HL-60 (cell line): ENCODE measurements around the gene CHRDL2.

Source experiments
- CTCF ChIP-seq: IDR thresholded peaks from one replicate; pipeline ENCODE4 v1.5.1; 2011; ENCODE audit warnings: low read length, control low read depth, inconsistent platforms; ENCODE audit not compliant: insufficient read depth
- POLR2AphosphoS5 ChIP-seq: IDR thresholded peaks from 2 replicates; pipeline ENCODE4 v1.6.1; 2012; ENCODE audit warnings: low read depth
- SPI1 ChIP-seq: IDR thresholded peaks from 2 replicates; pipeline ENCODE4 v1.6.1; 2012; ENCODE audit warnings: low read depth, mild to moderate bottlenecking, borderline replicate concordance
- TF ChIP-seq, protein P1 (sequence below): IDR thresholded peaks from 2 replicates; pipeline ENCODE4 v1.6.1; 2012; ENCODE audit warnings: low read depth; ENCODE audit not compliant: insufficient replicate concordance

GRCh38 chr11:74699615-74700396, 31.4 kb downstream of the CHRDL2 start:
- TF ChIP-seq CTCF = no peak
- TF ChIP-seq SPI1 = no peak
- TF ChIP-seq, protein P1, sequence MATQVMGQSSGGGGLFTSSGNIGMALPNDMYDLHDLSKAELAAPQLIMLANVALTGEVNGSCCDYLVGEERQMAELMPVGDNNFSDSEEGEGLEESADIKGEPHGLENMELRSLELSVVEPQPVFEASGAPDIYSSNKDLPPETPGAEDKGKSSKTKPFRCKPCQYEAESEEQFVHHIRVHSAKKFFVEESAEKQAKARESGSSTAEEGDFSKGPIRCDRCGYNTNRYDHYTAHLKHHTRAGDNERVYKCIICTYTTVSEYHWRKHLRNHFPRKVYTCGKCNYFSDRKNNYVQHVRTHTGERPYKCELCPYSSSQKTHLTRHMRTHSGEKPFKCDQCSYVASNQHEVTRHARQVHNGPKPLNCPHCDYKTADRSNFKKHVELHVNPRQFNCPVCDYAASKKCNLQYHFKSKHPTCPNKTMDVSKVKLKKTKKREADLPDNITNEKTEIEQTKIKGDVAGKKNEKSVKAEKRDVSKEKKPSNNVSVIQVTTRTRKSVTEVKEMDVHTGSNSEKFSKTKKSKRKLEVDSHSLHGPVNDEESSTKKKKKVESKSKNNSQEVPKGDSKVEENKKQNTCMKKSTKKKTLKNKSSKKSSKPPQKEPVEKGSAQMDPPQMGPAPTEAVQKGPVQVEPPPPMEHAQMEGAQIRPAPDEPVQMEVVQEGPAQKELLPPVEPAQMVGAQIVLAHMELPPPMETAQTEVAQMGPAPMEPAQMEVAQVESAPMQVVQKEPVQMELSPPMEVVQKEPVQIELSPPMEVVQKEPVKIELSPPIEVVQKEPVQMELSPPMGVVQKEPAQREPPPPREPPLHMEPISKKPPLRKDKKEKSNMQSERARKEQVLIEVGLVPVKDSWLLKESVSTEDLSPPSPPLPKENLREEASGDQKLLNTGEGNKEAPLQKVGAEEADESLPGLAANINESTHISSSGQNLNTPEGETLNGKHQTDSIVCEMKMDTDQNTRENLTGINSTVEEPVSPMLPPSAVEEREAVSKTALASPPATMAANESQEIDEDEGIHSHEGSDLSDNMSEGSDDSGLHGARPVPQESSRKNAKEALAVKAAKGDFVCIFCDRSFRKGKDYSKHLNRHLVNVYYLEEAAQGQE = no peak
- no peak for TF ChIP-seq POLR2AphosphoS5
